IPS DF 19.7 (cell line): ENCODE measurements around the gene ZPR1.
A peak's percentile ranks its signal among the peaks of the same experiment; 100 is the strongest.
"Not testable (repeated sequence)": the region's sequence is repeated elsewhere in the genome, so short reads cannot be mapped to it uniquely, and the experiment has no call there.

Source experiments
- DNase-seq: peaks from one replicate; pipeline ENCODE4 v3.0.0-alpha.2; 2013; ENCODE audit warnings: low read depth, low spot score

ZPR1 gene

DNA sequence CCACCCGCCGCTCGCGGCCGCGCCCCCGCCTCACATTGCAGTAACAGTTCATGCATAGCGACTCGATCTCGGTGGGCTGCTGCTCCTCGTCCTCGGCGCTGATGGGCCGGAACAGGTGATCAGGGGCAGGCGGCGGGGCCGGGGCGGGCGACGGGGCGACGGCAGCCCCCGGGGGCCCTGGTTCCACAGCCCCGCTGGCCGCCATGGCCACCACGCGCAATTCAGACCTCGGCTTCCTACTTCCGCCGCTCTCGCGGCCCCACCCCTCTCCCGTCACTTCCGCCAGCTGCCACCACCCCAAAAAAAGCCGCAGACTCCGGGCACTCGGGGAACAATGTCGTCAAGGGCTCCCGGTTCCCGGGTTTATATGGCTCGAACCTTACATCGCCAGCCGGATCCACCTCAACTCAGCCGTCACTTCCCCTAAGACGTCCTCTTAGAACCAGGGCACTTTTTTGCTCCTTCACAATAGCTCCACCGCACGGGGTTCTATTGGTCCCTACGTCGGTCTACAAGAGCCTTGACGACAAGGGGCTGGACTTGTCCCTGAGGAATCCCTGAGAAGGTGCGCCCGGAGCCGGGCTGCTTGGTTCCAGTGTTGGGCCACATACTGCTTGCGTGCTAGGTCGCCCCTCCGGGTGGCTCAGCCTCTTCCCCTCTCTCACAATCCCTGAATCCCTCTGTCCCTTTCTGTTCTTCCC is at the start of gene ZPR1:
Gene ZPR1 (minus strand): TSS at position 238 of the 701 bp plus-strand sequence. CDS start 33 bp downstream, at position 205.
- DNase-seq: no peak

- DNase-seq: no peak
Observed at GRCh38 chr11:116836632-116836991, 48.8 kb upstream of the ZPR1 start.

DNA sequence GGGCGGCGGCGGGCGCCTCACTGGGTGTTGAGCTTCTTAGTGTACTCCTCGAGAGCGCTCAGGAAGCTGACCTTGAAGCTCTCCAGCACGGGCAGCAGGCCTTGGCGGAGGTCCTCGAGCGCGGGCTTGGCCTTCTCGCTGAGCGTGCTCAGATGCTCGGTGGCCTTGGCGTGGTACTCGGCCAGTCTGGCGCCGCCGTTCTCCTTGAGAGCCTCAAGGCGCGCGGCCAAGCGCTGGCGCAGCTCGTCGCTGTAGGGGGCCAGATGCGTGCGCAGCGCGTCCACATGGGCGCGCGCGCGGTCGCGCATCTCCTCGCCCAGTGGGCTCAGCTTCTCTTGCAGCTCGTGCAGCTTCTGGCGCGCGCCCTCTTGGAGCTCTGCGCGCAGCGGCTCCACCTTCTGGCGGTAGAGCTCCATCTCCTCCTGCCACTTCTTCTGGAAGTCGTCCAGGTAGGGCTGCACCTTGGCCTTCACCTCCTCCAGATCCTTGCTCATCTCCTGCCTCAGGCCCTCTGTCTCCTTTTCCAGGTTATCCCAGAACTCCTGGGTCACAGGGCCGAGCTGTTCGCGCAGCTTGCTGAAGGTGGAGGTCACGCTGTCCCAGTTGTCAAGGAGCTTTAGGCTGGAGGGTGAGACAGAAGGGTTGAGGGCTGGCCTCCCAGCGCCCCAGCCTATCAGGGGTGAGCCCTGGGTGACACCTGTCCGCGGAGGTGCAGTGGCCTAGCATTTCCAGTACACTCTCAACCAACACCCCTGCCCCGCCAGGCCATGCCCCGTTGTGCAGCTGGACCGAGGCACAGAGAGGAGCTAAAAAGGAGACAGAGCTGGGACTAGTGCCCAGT is 48.2 kb upstream of the ZPR1 start:
- peak; percentile 68 for DNase-seq

- DNase-seq: no peak
Observed at GRCh38 chr11:116835042-116835772, 47.4 kb upstream of the ZPR1 start.

GRCh38 chr11:116834535-116835041 is 46.8 kb upstream of the ZPR1 start:
- DNase-seq: not testable (repeated sequence)

- DNase-seq: no peak
Observed at GRCh38 chr11:116833816-116834534, 46.2 kb upstream of the ZPR1 start.

GRCh38 chr11:116833491-116833815 is 45.6 kb upstream of the ZPR1 start:
- no peak for DNase-seq

- no peak for DNase-seq
Observed at GRCh38 chr11:116832350-116833290, 44.8 kb upstream of the ZPR1 start.

DNA sequence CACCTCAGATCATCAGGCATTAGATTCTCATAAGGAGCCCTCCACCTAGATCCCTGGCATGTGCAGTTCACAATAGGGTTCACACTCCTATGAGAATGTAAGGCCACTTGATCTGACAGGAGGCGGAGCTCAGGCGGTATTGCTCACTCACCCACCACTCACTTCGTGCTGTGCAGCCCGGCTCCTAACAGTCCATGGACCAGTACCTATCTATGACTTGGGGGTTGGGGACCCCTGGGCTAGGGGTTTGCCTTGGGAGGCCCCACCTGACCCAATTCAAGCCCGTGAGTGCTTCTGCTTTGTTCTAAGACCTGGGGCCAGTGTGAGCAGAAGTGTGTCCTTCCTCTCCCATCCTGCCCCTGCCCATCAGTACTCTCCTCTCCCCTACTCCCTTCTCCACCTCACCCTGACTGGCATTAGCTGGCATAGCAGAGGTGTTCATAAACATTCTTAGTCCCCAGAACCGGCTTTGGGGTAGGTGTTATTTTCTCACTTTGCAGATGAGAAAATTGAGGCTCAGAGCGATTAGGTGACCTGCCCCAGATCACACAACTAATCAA is 44.0 kb upstream of the ZPR1 start:
- no peak for DNase-seq

DNA sequence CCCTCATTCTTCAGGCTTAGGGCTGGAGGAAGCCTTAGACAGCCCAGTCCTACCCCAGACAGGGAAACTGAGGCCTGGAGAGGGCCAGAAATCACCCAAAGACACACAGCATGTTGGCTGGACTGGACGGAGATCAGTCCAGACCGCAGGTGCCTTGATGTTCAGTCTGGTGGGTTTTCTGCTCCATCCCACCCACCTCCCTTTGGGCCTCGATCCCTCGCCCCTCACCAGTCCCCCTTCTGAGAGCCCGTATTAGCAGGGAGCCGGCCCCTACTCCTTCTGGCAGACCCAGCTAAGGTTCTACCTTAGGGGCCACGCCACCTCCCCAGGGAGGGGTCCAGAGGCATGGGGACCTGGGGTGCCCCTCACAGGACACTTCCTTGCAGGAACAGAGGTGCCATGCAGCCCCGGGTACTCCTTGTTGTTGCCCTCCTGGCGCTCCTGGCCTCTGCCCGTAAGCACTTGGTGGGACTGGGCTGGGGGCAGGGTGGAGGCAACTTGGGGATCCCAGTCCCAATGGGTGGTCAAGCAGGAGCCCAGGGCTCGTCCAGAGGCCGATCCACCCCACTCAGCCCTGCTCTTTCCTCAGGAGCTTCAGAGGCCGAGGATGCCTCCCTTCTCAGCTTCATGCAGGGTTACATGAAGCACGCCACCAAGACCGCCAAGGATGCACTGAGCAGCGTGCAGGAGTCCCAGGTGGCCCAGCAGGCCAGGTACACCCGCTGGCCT is 42.5 kb upstream of the ZPR1 start:
- DNase-seq: no peak

DNA sequence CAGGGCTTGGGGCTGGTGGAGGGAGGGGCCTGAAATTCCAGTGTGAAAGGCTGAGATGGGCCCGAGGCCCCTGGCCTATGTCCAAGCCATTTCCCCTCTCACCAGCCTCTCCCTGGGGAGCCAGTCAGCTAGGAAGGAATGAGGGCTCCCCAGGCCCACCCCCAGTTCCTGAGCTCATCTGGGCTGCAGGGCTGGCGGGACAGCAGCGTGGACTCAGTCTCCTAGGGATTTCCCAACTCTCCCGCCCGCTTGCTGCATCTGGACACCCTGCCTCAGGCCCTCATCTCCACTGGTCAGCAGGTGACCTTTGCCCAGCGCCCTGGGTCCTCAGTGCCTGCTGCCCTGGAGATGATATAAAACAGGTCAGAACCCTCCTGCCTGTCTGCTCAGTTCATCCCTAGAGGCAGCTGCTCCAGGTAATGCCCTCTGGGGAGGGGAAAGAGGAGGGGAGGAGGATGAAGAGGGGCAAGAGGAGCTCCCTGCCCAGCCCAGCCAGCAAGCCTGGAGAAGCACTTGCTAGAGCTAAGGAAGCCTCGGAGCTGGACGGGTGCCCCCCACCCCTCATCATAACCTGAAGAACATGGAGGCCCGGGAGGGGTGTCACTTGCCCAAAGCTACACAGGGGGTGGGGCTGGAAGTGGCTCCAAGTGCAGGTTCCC is 41.8 kb upstream of the ZPR1 start, which contains the start of gene APOC3:
Gene APOC3 (plus strand): TSS at position 383 of the 659 bp plus-strand sequence. CDS start 676 bp downstream, outside the sequence.
- no peak for DNase-seq

- DNase-seq: no peak
Observed at GRCh38 chr11:116828632-116829524, 41.1 kb upstream of the ZPR1 start.

GRCh38 chr11:116827461-116827860 is 39.6 kb upstream of the ZPR1 start:
- no peak for DNase-seq

GRCh38 chr11:116826751-116827431 is 39.1 kb upstream of the ZPR1 start:
- no peak for DNase-seq

GRCh38 chr11:116825854-116826750 is 38.3 kb upstream of the ZPR1 start:
- no peak for DNase-seq

- DNase-seq: no peak
Observed at GRCh38 chr11:116825434-116825833, 37.6 kb upstream of the ZPR1 start.
